SK-N-SH (cell line): ENCODE data around the gene SLC34A3. TPM values are rescaled to one million over a fixed set of nuclear protein-coding genes. Genes with fewer than 3 reads are reported as not detected.

Experiments
- CTCF ChIA-PET: fragments of 300-600, 350-600 bp; formaldehyde crosslinking; extraction: SDS; loops from one replicate; lab custom pipeline; 2021; lab: Yijun Ruan, JAX
- POLR2A ChIA-PET: fragments of 350-600 bp; sonication (Branson Sonifier 250); formaldehyde crosslinking; extraction: SDS; loops from one replicate; lab custom pipeline; 2020; ENCODE audit warnings: antibody characterized with exemption, inconsistent platforms; lab: Yijun Ruan, JAX
- DNase-seq: peaks from one replicate; pipeline ENCODE4 v3.0.0; 2012
- H2AFZ ChIP-seq: fragments of 200-600 bp; sonication (generic); 2 replicates; pipeline ENCODE4 v1.8.1; 2016; ENCODE audit warnings: antibody characterized with exemption, mild to moderate bottlenecking, low read depth
- H3F3A ChIP-seq: fragments of 200-600 bp; sonication (generic); replicated peaks from 2 replicates; pipeline ENCODE3; 2016; ENCODE audit warnings: antibody characterized with exemption, mild to moderate bottlenecking; ENCODE audit not compliant: insufficient read depth
- H3K27ac ChIP-seq, 2 experiments: fragments of 200-500 bp in 1 of 2; fragments of 200-600 bp in 1 of 2; sonication (Bioruptor generic) in 1 of 2; sonication (generic), shearing (Covaris generic) in 1 of 2; 2 replicates each; pipeline versions ENCODE4 v1.5.1 to v1.6.1; 2014 to 2016; ENCODE audit warnings: low read depth in 2 of 2, inconsistent platforms in 1 of 2, low read length in 1 of 2, mild to moderate bottlenecking in 1 of 2, mixed read lengths in 1 of 2
- H3K27me3 ChIP-seq: fragments of 200-600 bp; sonication (generic), shearing (Covaris generic); 2 replicates; pipeline ENCODE4 v1.6.1; 2016; ENCODE audit warnings: mixed run types; ENCODE audit not compliant: insufficient read depth
- H3K36me3 ChIP-seq, 2 experiments: fragments of 200-500 bp in 1 of 2; fragments of 200-600 bp in 1 of 2; sonication (Bioruptor generic) in 1 of 2; sonication (generic) in 1 of 2; replicated peaks in 1 of 2; 2 replicates each; pipeline versions ENCODE3 to v1.5.1; 2014 to 2016; ENCODE audit warnings: low read length in 1 of 2, mild to moderate bottlenecking in 1 of 2; ENCODE audit not compliant: insufficient read depth in 2 of 2, control insufficient read depth in 1 of 2
- H3K4me1 ChIP-seq, 2 experiments: fragments of 200-500 bp in 1 of 2; fragments of 200-600 bp in 1 of 2; sonication (Bioruptor generic) in 1 of 2; sonication (generic), shearing (Covaris generic) in 1 of 2; 2 replicates each; pipeline versions ENCODE4 v1.5.1 to v1.6.1; 2014 to 2016; ENCODE audit warnings: low read depth in 1 of 2, low read length in 1 of 2, mixed run types in 1 of 2; ENCODE audit not compliant: insufficient read depth in 2 of 2, control insufficient read depth in 1 of 2
- H3K4me2 ChIP-seq: fragments of 200-600 bp; sonication (generic), shearing (Covaris generic); 2 replicates; pipeline ENCODE4 v1.6.1; 2017; ENCODE audit warnings: mixed run types
- H3K4me3 ChIP-seq, 2 experiments: fragments of 200-500 bp in 1 of 2; fragments of 200-600 bp in 1 of 2; sonication (Bioruptor generic) in 1 of 2; sonication (generic), shearing (Covaris generic) in 1 of 2; 2 replicates each; pipeline versions ENCODE4 v1.5.1 to v1.8.1; 2014 to 2016; ENCODE audit warnings: low read depth in 2 of 2, inconsistent platforms in 1 of 2, low read length in 1 of 2, mild to moderate bottlenecking in 1 of 2, mixed read lengths in 1 of 2, moderate library complexity in 1 of 2
- H3K79me2 ChIP-seq: fragments of 200-600 bp; sonication (generic); 2 replicates; pipeline ENCODE4 v1.8.1; 2017; ENCODE audit warnings: mild to moderate bottlenecking; ENCODE audit not compliant: insufficient read depth
- H3K9ac ChIP-seq: fragments of 200-600 bp; sonication (generic); 2 replicates; pipeline ENCODE4 v1.6.1; 2017; ENCODE audit warnings: mixed run types
- H3K9me2 ChIP-seq: fragments of 200-600 bp; sonication (generic); 2 replicates; pipeline ENCODE4 v1.6.1; 2017; ENCODE audit warnings: mixed run types
- H3K9me3 ChIP-seq: fragments of 200-600 bp; sonication (generic); 2 replicates; pipeline ENCODE4 v1.6.1; 2017; ENCODE audit warnings: mixed run types, mild to moderate bottlenecking, moderate library complexity
- H4K20me1 ChIP-seq: fragments of 200-600 bp; sonication (generic); 2 replicates; pipeline ENCODE4 v1.6.1; 2017; ENCODE audit warnings: mild to moderate bottlenecking, mixed run types; ENCODE audit not compliant: insufficient read depth
- CHD2 ChIP-seq: fragments of 150-350 bp; IDR thresholded peaks from 2 replicates; pipeline ENCODE4 v1.6.1; 2018; ENCODE audit warnings: low read length; ENCODE audit not compliant: partially characterized antibody
- CTCF ChIP-seq: fragments of 200-600 bp; sonication (generic); IDR thresholded peaks from 2 replicates; pipeline ENCODE4 v1.6.1; 2017; ENCODE audit warnings: antibody characterized with exemption, mild to moderate bottlenecking, moderate library complexity
- FOSL2 ChIP-seq: IDR thresholded peaks from 2 replicates; pipeline ENCODE4 v1.4.0; 2012; ENCODE audit warnings: low read depth, mild to moderate bottlenecking, moderate library complexity, borderline replicate concordance
- FOXJ3 ChIP-seq: sonication (generic); formaldehyde crosslinking; IDR thresholded peaks from 2 replicates; pipeline ENCODE4 v1.5.1; 2020; ENCODE audit warnings: mild to moderate bottlenecking, missing genetic modification reagents
- MAX ChIP-seq: IDR thresholded peaks from 2 replicates; pipeline ENCODE4 v1.4.0; 2012; ENCODE audit warnings: low read depth
- MEF2A ChIP-seq: IDR thresholded peaks from 2 replicates; pipeline ENCODE4 v1.4.0; 2012; ENCODE audit warnings: low read depth, borderline replicate concordance
- MXI1 ChIP-seq: IDR thresholded peaks from 2 replicates; pipeline ENCODE4 v1.6.1; 2012; ENCODE audit warnings: mild to moderate bottlenecking, low read depth, low read length, improper control_type of control experiment
- RAD21 ChIP-seq: IDR thresholded peaks from 2 replicates; pipeline ENCODE4 v1.6.1; 2012; ENCODE audit warnings: mild to moderate bottlenecking, low read length
- REST ChIP-seq: IDR thresholded peaks from 2 replicates; pipeline ENCODE4 v1.6.1; 2012; ENCODE audit warnings: mild to moderate bottlenecking, low read depth, low read length, moderate library complexity
- USF2 ChIP-seq: fragments of 150-350 bp; IDR thresholded peaks from 2 replicates; pipeline ENCODE4 v1.6.1; 2017; ENCODE audit warnings: antibody characterized with exemption, low read length, low read depth, borderline replicate concordance
- YY1 ChIP-seq: IDR thresholded peaks from 2 replicates; pipeline ENCODE4 v1.4.0; 2012; ENCODE audit warnings: low read depth, mild to moderate bottlenecking
- WGBS: methylation state at CpG from one replicate; pipeline ENCODE4 v1.1.6; 2017; ENCODE audit warnings: low lambda C conversion rate; 5-methylcytosine and 5-hydroxymethylcytosine counted together
- polyA plus RNA-seq, 3 experiments: library from polyadenylated mRNA; depleted of rRNA; stranded (reverse); fragments of >200 nt; gene quantifications; 2 replicates each; pipeline ENCODE4 v1.2.3, GENCODE V29; 2012

SLC34A3 gene
- polyA plus RNA-seq, 1 of the 3 experiments (the other 2 are of a cell fraction): not detected

DNA sequence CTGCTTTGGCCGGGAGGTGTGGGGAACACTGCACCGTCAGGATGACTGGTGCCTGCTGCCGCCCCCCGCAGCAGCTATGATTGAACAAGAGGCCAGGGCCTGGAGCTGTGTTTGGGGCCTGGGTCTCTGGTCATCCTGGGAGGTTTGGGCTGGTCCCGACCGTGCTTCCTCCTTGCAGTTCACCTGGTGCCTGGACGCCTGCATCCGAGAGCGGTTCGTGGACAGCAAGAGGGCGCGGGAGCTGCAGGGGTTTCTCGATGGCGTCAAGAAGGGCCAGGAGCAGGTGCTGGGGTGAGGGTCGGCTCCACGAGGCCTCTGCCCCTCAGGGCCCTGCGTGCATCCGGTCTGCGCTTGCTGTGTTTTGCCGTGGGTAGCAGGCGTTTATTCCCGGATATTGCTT, 33.4 kb downstream of the SLC34A3 start:
- WGBS: 97% methylated on average over 16 of the region's 22 CpGs
- TF ChIP-seq MAX (no peak), YY1 (no peak), MEF2A (no peak), RAD21 (no peak), CHD2 (no peak), REST (no peak), FOSL2 (no peak), FOXJ3 (CRISPR knock-in tag) (no peak), MXI1 (no peak), CTCF (no peak), USF2 (no peak)
- CTCF ChIA-PET: interaction anchor here (1.3 kb wide), 1 partner anchor 29 kb away, joined by 3 read pairs; no protein-coding TSS in a partner anchor

More for the DNA sequence above, 33.4 kb downstream of the SLC34A3 start:
- peaks cover 16 to 36% of the 10 kb centered on the region in 2 experiments for H3K36me3 ChIP-seq
- POLR2A ChIA-PET: no interaction called here
- no peaks in the 10 kb centered on the region for H3K9me3 ChIP-seq
- H3K79me2 ChIP-seq: peaks cover 10% of the 10 kb centered on the region
- no peaks in the 10 kb centered on the region for H4K20me1 ChIP-seq
- H2AFZ ChIP-seq: no peak overlapping the region
- no peaks in the 10 kb centered on the region for H3K4me1 ChIP-seq
- H3K27me3 ChIP-seq: no peaks in the 10 kb centered on the region
- H3F3A ChIP-seq: peaks cover 3% of the 10 kb centered on the region
- H3K4me3 ChIP-seq: no peak overlapping the region
- H3K9ac ChIP-seq: no peak overlapping the region
- no peak for DNase-seq
- H3K9me2 ChIP-seq: no peaks in the 10 kb centered on the region
- no peak overlapping the region for H3K4me2 ChIP-seq
- H3K27ac ChIP-seq: no peak overlapping the region
